ENCODE measurements around the gene SLC6A3. TPM values are rescaled to one million over a fixed set of nuclear protein-coding genes. Genes with fewer than 3 reads are reported as not detected.

SLC6A3 gene
- total RNA-seq, 1 experiment from 2014 or later = 0.74 TPM

- TF ChIP-seq FOXP4 (CRISPR knock-in tag; IDR thresholded peaks at IDR 0.05) (no peak), ZNF263 (CRISPR knock-in tag; IDR thresholded peaks at IDR 0.05; ENCODE audit: low read depth) (no peak), ZNF121 (CRISPR knock-in tag; IDR thresholded peaks at IDR 0.05) (no peak), ZNF232 (CRISPR knock-in tag; IDR thresholded peaks at IDR 0.05) (no peak), SOX15 (CRISPR knock-in tag; IDR thresholded peaks at IDR 0.05) (no peak), ZMAT4 (CRISPR knock-in tag; IDR thresholded peaks at IDR 0.05) (no peak)
Observed at GRCh38 chr5:1343315-1343751, 101.9 kb downstream of the SLC6A3 start (continued).

Other genes with a start within 250 kb of the SLC6A3 start
- 0.04 to 0.05 TPM in 2 of 3 replicates, not detected in the other for gene SLC6A19, start 243.8 kb downstream of the SLC6A3 start, total RNA-seq (2021)
- not detected in 3 replicates for gene SLC6A18, start 220.1 kb downstream of the SLC6A3 start, total RNA-seq (2021)
- 40.4 to 42.9 TPM (median 40.5 TPM) in 3 replicates for gene TERT, start 150.4 kb downstream of the SLC6A3 start, total RNA-seq (2021)
- gene CLPTM1L, start 100.3 kb downstream of the SLC6A3 start, total RNA-seq (2021) = 73.4 to 92.8 TPM (median 73.8 TPM) in 3 replicates
- 206 to 215 TPM (median 210 TPM) in 3 replicates for gene LPCAT1, start 78.5 kb upstream of the SLC6A3 start, total RNA-seq (2021)